Iris pigment epithelial cell (primary cell): ENCODE results near the gene ZBTB11.
"Not testable (repeated sequence)": the region's sequence is repeated elsewhere in the genome, so short reads cannot be mapped to it uniquely, and the experiment has no call there.

Source experiments
- DNase-seq: peaks from one replicate; pipeline ENCODE4 v3.0.0-alpha.2; 2011; ENCODE audit warnings: low read depth

ZBTB11 gene

DNA sequence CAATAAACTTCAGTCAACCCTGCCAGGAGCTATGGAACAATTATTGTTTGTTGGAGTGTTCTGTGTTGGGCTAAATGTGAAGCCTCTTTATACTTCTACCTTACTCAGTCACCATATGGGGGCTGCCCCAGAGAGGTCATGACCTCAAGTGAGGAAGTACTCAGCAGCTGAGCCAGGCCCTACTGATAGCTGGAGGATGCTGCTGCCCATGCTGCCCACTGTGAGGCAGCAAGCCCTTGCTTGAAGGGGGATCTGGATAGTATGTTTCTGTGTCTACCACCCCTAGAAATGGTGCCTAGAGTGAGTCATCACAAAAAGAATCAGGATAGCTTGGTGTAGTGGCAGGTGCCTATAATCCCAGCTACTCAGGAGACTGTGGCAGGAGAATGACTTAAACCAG is 14.0 kb upstream of the ZBTB11 start:
- no peak for DNase-seq

DNA sequence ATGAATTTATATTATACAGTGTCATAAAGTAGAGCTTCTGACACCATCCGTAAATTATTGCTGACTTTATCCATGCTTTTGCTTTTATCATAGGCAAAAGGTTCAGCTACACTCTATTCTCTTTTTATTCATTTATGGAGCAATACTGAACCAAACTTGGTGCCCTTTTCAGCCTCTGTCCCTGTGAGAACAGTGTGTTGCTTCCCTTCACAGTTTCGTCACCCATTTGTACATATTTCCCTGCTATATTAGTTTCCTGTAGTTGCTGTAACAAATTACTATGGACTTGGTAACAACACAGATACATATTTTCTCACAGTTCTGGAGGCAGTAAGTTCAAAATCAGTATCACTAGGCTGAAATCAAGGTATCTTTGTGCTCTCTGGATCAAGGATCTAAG is 12.4 kb upstream of the ZBTB11 start:
- DNase-seq = peak; percentile 34

GRCh38 chr3:101687142-101687931 is 10.4 kb upstream of the ZBTB11 start:
- no peak for DNase-seq

DNA sequence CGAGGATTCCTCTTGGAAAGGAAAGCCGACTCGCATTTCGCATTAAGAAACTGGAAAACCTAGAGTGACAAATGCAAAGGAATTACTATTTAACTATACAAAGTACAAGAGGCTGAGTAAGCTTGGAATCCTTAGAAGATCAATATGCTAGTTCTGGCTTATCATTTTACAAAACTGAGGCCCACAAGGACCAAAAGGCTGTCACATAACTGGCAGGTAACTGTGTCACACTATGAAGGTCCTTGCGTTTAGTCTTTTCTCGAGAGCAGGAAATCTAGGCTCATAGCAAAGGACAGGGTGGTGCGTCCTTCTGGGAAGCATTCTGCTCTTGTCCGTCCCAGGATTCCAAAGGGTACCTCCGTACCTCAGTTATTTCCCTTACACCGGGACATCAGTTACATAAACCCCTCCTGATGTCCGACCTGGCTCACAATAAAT is 9.0 kb upstream of the ZBTB11 start:
- peak; percentile 26 for DNase-seq

- no peak for DNase-seq
Observed at GRCh38 chr3:101685050-101685400, 8.1 kb upstream of the ZBTB11 start.

- no peak for DNase-seq
Observed at GRCh38 chr3:101680466-101680865, 3.5 kb upstream of the ZBTB11 start.

DNA sequence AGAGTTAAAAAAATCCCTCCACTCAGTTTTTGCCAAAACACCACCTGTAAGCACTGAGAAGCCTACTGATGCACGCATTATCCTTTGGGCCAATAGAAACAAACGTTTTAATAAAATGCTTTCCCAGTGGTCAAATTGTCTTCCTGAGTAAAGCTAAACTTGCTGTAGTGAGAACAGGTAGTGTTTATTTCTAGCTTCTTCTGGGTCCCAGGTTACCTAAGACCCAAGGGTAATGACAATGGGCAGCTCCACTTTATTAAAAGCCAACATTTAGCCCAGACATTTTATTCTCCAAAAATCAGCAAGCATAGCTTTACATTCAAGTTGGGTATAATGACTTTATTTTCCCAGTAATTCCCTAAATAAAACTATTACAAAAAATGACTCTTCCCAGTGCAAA is 1.9 kb upstream of the ZBTB11 start:
- DNase-seq = not testable (repeated sequence)

- DNase-seq = no peak
Observed at GRCh38 chr3:101677436-101678286, 729 bp upstream of the ZBTB11 start.

DNA sequence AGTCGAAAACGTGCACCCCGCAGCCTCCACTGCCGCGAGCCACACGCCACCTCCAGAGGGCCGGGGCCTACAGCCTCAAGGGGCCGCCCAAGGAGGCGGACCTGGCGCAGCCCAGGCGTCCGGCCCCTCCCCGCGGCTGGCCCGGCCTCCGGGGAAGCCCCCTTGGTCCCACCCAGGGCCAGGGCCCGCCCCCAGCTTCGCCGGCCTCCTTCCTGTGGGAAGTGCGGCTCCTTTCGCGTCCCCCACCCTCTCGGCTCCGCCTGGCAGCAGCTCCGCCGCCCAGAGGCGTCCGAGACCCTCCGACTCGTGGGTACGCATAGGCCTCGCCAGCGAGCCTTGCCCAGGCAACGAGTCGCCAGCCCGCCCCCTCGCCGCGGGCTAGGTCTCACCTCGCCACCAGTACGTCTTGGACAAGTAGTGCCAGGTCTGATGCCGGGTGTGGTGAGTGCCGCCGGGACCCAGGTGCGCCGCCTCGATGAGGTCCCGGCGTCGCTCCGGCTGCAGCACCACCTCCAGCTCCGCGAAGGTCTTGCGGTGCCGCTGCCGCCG is 642 bp downstream of the ZBTB11 start:
- peak; percentile 98 for DNase-seq

- no peak for DNase-seq
Observed at GRCh38 chr3:101675709-101676215, 1.2 kb downstream of the ZBTB11 start.

GRCh38 chr3:101674518-101674917 is 2.4 kb downstream of the ZBTB11 start:
- DNase-seq = no peak

- no peak for DNase-seq
Observed at GRCh38 chr3:101673953-101674352, 3.0 kb downstream of the ZBTB11 start.

GRCh38 chr3:101671014-101671413 is 5.9 kb downstream of the ZBTB11 start:
- no peak for DNase-seq

DNA sequence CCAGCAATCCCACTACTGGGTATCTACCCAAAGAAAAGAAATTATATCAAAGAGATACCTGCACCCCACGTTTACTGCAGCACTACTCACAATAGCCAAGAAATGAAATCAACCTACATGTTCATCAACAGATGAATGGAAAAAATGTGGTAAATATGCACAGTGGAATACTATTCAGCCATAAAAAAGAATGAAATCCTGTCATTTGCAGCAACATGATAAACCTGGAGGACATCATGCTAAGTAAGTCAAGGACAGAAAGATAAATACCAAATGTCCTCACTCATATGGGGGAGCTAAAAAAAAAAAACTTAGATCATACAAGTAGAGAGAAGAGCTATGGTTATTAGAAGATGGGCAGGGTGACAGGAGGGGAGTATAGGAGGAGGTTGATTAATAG is 9.1 kb downstream of the ZBTB11 start:
- no peak for DNase-seq

- no peak for DNase-seq
Observed at GRCh38 chr3:101667331-101667730, 9.6 kb downstream of the ZBTB11 start.

DNA sequence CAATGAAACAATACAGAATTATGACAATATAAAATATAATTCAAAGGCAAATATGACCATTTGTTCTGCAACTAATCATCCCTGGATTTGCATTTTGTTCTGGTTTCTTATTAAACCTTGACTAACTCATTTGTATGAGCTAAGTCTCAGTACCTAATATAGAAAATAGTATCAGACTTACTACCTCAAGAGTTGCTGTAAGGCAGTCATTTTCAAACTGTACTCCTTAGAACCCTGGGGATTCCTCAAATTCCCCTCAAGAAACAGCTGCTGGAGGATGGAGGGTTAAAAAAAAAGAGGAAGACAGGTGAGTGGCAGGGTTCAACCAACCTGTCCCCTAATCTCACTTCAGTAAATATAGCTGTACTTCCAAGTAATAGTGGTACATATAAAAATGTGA is 11.1 kb downstream of the ZBTB11 start:
- DNase-seq = no peak

DNA sequence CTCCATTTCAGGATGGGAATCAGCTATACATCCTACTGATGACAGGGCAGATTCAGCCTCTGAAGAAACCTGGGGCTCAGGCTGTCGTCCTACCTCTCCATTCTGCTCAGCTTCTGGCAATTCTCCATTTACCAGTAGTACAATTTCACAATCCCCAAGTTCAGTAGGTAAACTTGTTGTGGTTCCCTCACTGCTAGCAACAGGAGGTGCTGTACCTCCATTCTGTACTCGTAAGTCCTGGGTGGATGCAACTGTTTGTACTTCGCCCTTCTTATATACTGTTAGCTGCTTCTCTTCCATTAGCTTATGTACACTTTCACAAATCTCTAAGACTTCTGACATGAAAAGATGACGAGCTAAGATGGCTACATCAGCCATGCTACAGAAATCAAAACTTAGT is 11.6 kb downstream of the ZBTB11 start:
- peak; percentile 56 for DNase-seq

DNA sequence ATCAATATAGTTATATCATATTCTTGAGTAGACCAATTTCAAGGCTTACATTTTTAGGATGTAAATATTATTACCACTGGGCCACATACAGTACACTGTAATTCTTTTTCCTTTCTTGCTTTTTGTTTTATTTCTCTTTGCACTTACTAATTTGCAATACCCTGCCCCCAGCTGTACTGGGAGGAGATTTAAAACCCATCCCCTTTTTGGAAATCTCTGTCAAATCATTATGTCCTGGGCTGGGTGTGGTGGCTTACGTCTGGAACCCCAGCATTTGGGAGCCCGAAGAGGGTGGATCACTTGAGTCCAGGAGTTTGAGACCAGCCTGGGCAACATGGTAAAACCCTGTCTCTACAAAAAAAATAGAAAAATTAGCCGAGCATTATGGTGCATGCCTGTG is 16.2 kb downstream of the ZBTB11 start:
- no peak for DNase-seq

DNA sequence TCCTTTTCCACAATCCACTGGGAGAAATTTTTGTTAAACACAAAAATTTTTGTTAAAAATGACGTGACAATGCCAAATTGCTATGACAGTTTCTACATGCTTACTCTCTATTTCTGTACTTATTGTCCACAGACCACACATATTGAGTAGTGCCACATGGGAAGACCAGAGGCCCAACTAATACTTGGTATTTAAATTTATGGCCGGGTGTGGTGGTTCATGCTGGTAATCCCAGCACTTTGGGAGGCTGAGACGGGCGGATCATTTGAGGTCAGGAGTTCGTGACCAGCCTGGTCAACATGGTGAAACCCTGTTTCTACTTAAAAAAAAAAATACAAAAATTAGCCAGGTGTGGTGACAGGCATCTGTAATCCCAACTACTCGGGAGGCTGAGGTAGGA is 20.3 kb downstream of the ZBTB11 start:
- DNase-seq = no peak

DNA sequence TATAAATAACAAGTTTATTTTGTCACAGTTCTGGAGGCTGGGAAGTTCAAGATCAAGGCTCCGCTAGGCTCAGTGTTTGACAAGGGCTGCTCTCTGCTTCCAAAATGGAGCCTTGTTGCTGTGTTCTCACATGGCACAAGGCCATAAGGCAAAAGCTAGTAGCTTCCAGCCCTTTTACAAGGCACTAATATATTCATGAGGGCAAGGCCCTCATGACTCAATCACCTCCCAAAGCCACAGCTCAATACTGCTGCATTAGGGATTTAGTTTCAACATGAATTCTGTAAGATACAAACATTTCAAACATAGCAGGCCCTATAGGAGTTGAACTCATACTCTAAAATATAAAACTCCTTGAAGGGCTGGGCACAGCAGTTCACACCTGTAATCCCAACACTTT is 30.2 kb downstream of the ZBTB11 start:
- peak; percentile 47 for DNase-seq

DNA sequence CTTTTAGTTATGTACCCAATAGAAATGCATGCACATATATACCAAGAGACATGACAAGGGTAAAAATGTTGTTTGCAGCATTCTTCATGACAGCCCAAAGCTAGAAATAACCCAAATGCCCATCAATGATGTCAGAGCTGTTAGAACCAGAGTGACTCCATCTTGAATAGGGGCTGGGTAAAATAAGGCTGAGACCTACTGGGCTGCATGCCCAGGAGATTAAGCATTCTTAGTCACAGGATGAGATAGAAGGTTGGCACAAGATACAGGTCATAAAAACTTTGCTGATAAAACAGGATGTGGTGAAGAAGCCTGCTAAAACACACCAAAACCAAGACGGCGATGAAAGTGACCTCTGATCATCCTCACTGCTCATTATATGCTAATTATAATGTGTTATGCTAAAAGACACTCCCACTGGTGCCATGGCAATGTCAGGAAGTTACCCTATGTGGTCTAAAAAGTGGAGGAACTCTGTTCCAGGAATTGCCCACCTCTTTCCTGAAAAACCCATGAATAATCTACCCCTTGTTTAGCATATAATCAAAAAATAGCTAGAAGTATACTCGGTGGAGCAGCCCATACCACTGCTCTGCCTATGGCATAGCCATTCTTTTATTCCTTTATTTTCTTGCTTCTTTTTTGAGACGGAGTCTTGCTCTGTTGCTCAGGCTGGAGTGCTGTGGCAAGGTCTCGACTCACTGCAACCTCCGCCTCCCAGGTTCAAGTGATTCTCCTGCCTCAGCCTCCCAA is 32.9 kb downstream of the ZBTB11 start:
- peak; percentile 70 for DNase-seq
